ENCODE measurements around the gene SERPINE1. TPM values are rescaled to one million over a fixed set of nuclear protein-coding genes. Genes with fewer than 3 reads are reported as not detected.

Gene SERPINE1
- total and polyA plus RNA-seq, 2 of the 4 experiments (the other 2 are of a cell fraction) = 1,441 to 2,783 TPM

DNA sequence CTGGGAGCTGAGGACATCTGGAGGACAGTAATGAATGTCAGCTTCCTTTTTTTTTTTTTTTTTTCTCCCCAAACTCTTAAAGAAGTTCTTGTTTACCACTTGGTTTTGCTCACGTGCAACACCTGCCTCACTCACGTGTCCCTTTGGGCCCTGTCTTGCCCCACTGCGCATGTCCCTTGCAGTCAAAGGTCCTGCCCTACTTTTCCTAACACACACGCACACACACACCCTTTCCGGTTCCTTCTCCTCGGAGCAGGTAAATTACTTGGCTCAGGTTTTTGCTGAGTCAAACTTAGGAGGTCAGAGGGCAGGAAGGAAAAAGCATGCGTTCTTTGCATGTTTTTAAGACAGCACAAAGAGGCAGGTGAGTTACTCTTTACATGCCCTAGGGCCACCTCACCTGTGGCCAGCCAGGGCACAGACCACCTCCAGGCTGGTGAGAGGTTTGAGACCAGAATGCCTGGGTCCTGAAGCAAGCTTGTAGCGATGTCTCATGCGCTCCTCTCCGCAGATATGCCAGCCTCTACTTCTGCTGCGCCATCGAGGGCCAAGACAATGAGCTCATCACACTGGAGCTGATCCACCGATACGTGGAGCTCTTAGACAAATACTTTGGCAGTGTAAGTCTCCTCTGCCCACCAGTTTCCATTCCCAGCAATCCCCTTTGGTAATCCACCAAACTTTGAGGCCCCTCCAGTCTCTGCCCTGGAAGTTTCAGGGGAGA lies 30.1 kb downstream of the SERPINE1 start:
- intact Hi-C loops (cut with micrococcal nuclease) = no loop called here
- H2AK5ac ChIP-seq (ENCODE audit: low read depth, low read length) = no peak overlapping the region
- no peak overlapping the region for H4K8ac ChIP-seq (ENCODE audit: low read depth in 2 of 2, low read length in 2 of 2)
- H2AK9ac ChIP-seq (replicated peaks; ENCODE audit: low read depth, low read length, poor library complexity) = no peak overlapping the region
- peaks cover 28% of the 10 kb centered on the region for H3K36me3 ChIP-seq (ENCODE audit: control insufficient read depth, insufficient read depth, low read length)
- no peak overlapping the region for H4K91ac ChIP-seq (ENCODE audit: insufficient read depth, low read depth, low read length)
- CTCF ChIA-PET = interaction anchor here (0.6 to 2.8 kb wide), 5 partner anchors 13 to 125 kb away, joined by 3 to 10 read pairs (median 8); no protein-coding TSS in a partner anchor
- no peak overlapping the region for H3K27ac ChIP-seq (ENCODE audit: insufficient read depth, low read length)
- POLR2A ChIA-PET (ENCODE audit: unreplicated experiment) = interaction anchor here (0.6 kb wide), 1 partner anchor 9 kb away, joined by 5 read pairs; no protein-coding TSS in a partner anchor
- H3K4ac ChIP-seq (ENCODE audit: low read depth, low read length) = no peak overlapping the region
- DNase-seq = no peak
- H2BK20ac ChIP-seq (ENCODE audit: low read depth, low read length) = no peak overlapping the region
- H3K9me3 ChIP-seq (ENCODE audit: control insufficient read depth, insufficient read depth, low read length) = no peaks in the 10 kb centered on the region
- no peak overlapping the region for H2BK15ac ChIP-seq (ENCODE audit: low read depth, low read length)
- peaks cover 7% of the 10 kb centered on the region for H3K4me1 ChIP-seq (ENCODE audit: control insufficient read depth, insufficient read depth, low read length)
- no peak overlapping the region for H4K5ac ChIP-seq (ENCODE audit: low read depth, low read length)
- H3K27me3 ChIP-seq (ENCODE audit: control insufficient read depth, insufficient read depth, low read length) = no peaks in the 10 kb centered on the region
- WGBS, 2 experiments (ENCODE audit: extremely low coverage in 2 of 2, insufficient read length in 1 of 2) = 74% methylated on average over 3 of the region's 14 CpGs; no CpG with 5 or more reads in 1 of the 2 experiments
- no peak overlapping the region for H2BK5ac ChIP-seq (ENCODE audit: low read depth, low read length, poor library complexity, severe bottlenecking)
- no peak overlapping the region for H3K4me2 ChIP-seq (ENCODE audit: low read depth, low read length)
- H3K4me3 ChIP-seq (ENCODE audit: insufficient read depth, low read depth, low read length) = no peak overlapping the region
- ATAC-seq (ENCODE audit: low read depth) = no peak
- no peak overlapping the region for H2AFZ ChIP-seq (replicated peaks; ENCODE audit: low read length, poor library complexity)
- H3K18ac ChIP-seq (ENCODE audit: low read depth, low read length) = no peak overlapping the region
- peaks cover 10 to 38% of the 10 kb centered on the region in 2 experiments for H3K79me1 ChIP-seq (ENCODE audit: low read depth in 1 of 2, low read length in 2 of 2)
- H3K56ac ChIP-seq (ENCODE audit: extremely low read depth, insufficient read depth, low read length) = no peak overlapping the region
- TF ChIP-seq RAD21 (IDR thresholded peaks at IDR 0.05; ENCODE audit: low read length) (no peak), SMC3 (IDR thresholded peaks at IDR 0.05; ENCODE audit: low read depth, low read length) (no peak), RCOR1 (IDR thresholded peaks at IDR 0.05; ENCODE audit: insufficient replicate concordance, low read length) (no peak), NFE2L2 (IDR thresholded peaks at IDR 0.05; ENCODE audit: low read depth, low read length) (no peak), CEBPB (IDR thresholded peaks at IDR 0.05; ENCODE audit: low read depth, low read length) (no peak), MXI1 (IDR thresholded peaks at IDR 0.05; ENCODE audit: borderline replicate concordance, low read depth, low read length) (no peak), BHLHE40 (IDR thresholded peaks at IDR 0.05; ENCODE audit: low read depth, low read length) (no peak), RFX5 (IDR thresholded peaks at IDR 0.05; ENCODE audit: low read depth, low read length) (no peak), CHD1 (IDR thresholded peaks at IDR 0.05; ENCODE audit: low read depth, low read length) (no peak)
- TF ChIP-seq, protein P1, sequence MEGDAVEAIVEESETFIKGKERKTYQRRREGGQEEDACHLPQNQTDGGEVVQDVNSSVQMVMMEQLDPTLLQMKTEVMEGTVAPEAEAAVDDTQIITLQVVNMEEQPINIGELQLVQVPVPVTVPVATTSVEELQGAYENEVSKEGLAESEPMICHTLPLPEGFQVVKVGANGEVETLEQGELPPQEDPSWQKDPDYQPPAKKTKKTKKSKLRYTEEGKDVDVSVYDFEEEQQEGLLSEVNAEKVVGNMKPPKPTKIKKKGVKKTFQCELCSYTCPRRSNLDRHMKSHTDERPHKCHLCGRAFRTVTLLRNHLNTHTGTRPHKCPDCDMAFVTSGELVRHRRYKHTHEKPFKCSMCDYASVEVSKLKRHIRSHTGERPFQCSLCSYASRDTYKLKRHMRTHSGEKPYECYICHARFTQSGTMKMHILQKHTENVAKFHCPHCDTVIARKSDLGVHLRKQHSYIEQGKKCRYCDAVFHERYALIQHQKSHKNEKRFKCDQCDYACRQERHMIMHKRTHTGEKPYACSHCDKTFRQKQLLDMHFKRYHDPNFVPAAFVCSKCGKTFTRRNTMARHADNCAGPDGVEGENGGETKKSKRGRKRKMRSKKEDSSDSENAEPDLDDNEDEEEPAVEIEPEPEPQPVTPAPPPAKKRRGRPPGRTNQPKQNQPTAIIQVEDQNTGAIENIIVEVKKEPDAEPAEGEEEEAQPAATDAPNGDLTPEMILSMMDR (conservative IDR thresholded peaks at IDR 0.05; ENCODE audit: low read depth, low read length) = no peak
- TF ChIP-seq, protein P2, sequence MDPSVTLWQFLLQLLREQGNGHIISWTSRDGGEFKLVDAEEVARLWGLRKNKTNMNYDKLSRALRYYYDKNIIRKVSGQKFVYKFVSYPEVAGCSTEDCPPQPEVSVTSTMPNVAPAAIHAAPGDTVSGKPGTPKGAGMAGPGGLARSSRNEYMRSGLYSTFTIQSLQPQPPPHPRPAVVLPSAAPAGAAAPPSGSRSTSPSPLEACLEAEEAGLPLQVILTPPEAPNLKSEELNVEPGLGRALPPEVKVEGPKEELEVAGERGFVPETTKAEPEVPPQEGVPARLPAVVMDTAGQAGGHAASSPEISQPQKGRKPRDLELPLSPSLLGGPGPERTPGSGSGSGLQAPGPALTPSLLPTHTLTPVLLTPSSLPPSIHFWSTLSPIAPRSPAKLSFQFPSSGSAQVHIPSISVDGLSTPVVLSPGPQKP (IDR thresholded peaks at IDR 0.05; ENCODE audit: borderline replicate concordance, low read depth, low read length) = no peak
- no peak overlapping the region for H2BK120ac ChIP-seq (ENCODE audit: low read depth, low read length)
- peaks cover 3% of the 10 kb centered on the region for H3K9me1 ChIP-seq (ENCODE audit: insufficient read depth, low read length)
- no peak overlapping the region for H3K14ac ChIP-seq (replicated peaks; ENCODE audit: low read depth, low read length)
- no peak overlapping the region for H3K23ac ChIP-seq (ENCODE audit: low read depth, low read length)
- no peak overlapping the region for H3K9ac ChIP-seq (ENCODE audit: low read depth, low read length)
- H4K20me1 ChIP-seq (ENCODE audit: insufficient read depth, low read length) = peaks cover 7% of the 10 kb centered on the region; the same call in 1 of the 2 replicates
- BruUV-seq (replicated peaks) = no TSS peak
- in situ Hi-C loops (cut with MboI; ENCODE audit: low sequenced_read_pairs) = no loop called here
- dilution Hi-C loops (cut with HindIII; ENCODE audit: low sequenced_read_pairs, unreplicated experiment) = no loop called here

Data from IMR-90 (cell line).